GM21390 (cell line): Measurements from ENCODE around the gene PXK.

Experiments
- ATAC-seq: cut with Tn5 transposase; IDR thresholded peaks from one replicate; pipeline ENCODE4 v1.9.1; 2021; ENCODE audit not compliant: unreplicated experiment

The PXK gene

DNA sequence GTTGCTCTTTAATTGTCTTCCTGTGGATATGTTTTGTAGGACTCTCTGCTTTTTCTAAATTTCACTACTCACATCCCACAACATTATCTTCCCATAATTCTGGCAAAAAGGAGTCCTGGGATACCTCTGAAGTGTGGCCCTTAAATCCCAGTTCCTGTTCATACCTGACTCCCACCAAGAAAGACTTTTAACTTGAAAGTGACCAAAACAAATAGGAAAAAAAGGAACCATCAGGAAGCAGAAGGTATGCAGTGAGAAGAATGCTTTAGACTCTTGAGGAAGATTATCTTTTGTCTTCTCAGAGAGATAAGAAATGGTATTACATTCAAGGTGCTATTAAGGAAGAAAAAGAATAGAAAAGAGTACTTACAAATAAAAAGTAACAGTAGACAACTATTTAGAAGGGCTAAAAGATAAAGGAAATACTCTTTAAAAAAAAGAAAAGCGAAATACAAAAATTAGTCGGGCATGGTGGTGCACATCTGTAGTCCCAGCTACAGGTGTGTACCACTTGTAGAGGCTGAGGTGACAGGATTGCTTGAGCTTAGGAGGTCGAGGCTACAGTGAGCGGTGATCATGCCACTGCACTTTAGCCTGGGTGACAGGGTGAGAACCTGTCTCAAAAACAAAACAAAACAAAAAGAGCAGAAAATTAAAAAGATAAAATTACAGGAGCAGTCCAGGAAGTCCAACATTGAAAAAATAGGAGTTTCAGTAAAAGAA is 46.8 kb downstream of the PXK start:
- ATAC-seq = no peak

DNA sequence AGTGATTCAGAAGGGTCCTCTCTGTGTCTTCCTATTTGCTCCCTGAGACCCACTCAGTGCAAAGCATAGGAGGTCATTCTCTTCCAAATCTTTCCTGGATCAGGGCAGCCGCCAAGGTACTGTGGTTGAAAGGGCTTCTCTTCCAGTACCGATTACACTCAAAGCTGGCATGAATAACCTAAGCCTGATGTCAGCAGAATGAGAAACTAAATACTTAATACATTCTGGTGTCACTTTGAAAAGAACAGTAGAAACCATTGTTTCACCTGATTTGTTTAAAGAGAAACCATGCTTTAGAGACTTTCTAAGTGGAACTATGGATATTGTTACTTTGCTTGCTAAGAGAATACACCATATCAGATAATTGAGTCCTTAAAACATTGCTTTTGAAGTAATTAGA is 50.8 kb downstream of the PXK start:
- no peak for ATAC-seq

DNA sequence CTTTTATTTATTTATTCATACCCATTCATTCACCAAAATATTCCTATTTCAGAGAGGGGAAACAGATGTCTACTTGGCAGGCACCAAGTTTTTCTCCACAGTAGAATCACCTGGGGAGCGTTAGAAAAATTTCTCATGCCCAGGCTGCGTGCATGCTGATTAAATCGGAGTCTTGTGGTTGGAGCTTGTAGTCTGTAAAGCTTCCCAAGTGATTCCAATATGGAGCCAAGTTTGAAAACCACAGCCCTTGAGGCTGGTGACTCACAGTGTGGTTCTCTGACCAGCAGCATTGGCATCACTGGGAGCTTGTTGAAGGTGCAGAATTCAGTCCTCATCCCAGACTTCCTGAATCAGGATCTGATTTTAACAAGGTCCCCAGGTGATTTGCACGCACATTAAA is 51.2 kb downstream of the PXK start:
- ATAC-seq = no peak

GRCh38 chr3:58384381-58385090 is 51.8 kb downstream of the PXK start:
- ATAC-seq = no peak

- ATAC-seq = no peak
Observed at GRCh38 chr3:58386626-58387365, 54.1 kb downstream of the PXK start.

DNA sequence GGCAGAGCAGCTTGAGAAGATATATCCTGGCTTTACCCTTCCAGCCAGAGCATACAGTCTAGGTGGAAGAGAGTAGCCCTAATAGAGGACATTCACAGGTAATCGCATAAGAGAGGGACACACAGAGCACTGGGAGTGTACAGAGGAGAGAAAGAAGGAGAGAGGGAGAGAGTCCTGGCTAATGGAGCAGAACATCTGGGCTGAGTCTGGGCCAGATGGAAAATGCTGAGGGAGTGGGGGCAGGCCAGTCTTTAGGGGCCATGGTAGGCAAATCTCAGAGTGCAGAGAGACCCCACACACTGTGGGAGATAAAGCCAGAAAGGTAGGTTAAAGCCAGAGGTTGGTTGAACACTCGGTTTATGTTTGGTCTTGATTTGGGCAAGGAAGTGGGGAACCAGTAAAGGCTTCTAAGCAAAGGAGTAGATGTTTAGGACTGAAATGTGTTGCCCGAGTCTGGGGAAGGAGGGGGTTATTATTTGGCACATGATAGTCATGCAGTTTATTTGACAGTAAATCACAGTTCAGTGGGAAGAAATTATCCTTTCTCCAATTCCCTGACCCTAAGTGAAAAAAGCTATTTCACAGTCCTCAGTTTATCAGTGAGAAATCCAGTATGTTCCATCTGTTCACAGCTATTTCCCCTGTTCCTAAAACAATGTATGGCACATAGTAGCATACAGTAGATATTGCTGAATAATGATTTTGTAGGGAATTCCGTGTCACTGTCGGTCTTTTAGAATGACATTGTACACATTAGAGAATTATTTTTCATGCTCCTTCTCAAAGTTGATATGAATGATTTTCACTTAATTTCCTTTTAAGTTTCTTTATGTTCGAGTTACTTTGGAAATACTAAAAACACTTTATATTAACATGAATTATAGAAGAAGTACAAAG is 55.2 kb downstream of the PXK start:
- ATAC-seq = no peak

DNA sequence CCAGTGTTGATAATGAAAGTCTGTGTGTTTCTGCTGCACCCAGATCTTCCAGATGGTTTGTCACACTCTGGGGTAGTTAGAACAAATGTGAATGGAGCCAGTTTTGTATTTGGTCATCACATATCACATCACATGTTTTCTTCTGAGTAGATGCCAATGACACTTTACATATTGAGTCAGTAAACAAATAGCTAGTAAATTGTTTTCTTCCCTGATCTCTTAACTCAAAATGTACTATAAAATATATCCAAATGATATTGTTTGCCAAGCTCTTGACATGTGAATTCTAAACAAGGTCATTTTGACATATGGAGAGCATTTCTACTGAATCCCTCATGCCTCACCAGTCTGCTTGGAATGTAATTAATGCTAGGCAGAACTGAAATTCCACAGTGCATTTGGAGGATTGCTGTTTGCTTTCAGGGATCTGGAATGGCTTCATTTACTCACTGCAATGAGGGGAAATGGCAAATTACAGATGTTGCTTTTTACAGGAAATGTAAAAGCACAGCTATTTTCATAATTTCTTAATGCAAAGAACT is 55.9 kb downstream of the PXK start:
- ATAC-seq = no peak

GRCh38 chr3:58391156-58391865 is 58.6 kb downstream of the PXK start:
- no peak for ATAC-seq

DNA sequence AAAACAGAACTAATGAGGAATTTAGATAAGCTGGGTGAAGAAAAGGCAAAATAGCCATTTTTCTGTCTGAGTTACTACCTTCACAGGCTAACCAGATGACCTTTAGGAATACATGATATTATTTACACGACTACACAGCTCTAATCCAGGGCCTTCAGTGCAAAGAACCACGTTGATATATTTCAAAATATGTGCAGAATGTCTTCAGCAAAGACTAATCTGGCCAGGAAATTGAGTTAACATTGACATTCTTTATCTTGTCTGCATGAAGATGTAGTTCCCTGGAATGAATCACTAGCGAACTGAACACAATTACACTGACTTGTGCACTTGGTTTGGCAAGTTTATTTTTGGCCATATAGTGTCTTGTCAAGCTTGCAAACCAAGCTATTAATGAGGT is 59.5 kb downstream of the PXK start:
- no peak for ATAC-seq

DNA sequence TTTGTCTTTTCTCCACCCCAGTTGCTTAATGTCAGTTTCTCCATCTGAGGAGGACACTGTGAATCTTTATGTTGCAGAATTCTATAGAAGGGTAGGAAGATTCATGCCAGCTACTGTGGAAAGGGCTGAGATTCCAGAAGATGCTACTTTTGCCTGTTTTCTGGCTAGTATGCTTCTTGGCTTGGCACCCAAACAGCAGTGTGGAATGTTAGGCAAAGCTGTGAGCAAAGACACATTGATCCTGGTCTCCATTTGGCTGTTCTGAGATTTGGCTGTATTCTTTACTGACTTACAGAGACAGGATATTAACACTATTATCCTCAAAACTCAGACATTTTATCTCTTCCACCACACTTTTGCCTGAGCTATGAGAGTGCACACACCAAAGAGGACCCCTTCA is 61.6 kb downstream of the PXK start:
- ATAC-seq = no peak

GRCh38 chr3:58398669-58399333 is 66.1 kb downstream of the PXK start:
- no peak for ATAC-seq

- no peak for ATAC-seq
Observed at GRCh38 chr3:58403513-58404109, 70.9 kb downstream of the PXK start.

DNA sequence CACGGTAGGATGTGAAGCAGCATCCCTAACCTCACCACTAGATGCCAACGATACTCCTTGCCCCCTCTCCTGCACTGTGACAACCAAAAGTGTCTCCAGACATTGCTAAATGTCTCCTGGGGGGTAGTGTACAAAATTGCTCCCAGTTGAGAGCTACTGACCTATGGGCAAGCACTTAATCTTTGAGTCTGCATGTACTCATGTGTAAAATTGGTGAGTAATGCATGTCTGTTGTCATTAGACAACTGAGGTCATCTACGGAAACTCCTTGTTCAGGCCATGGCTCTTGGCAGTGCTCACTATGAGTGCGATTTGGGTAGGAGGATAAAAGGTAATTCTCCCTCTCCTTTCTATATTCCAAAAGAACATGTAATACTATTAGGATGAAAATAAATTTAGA is 71.7 kb downstream of the PXK start:
- no peak for ATAC-seq

DNA sequence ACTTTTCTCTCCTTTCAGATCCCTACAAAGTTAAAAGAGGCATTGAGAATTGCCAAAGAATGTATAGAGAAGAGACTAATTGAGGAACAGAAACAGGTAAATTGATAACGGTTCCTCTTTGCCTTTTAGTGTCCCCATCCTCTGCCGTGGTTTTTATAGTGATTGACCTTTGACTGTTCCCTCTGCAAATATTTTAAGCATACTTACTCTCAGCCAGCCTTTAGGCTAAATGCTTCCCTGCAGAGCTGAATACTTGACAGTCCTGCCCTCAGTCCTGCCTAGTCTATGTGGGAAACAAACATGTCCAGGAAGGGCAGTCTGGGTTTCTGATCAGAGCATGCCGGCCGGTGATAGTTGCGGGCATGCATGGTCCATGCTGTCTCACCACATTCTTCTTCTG is 76.2 kb downstream of the PXK start:
- no peak for ATAC-seq

GRCh38 chr3:58409663-58410062 is 77.0 kb downstream of the PXK start:
- ATAC-seq = no peak

DNA sequence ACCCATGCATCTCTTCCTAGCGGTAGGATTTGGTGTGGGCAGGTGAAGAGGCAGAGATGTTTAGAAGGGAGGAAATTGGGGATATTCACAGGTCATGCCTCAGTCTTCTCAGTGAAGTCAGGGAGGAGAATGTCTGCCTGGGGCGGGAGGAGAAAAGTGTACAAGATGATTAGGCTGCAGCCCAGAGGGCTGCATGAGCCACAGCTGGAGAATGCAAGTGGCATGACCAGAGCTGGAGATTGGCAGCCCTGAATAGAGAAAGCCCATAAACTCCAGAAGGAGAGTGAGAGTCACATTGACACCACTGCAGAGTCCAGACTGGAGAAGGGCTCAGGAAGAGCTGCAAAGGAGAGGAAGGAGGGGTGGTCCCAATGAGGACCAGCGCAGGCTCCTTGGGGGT is 78.3 kb downstream of the PXK start:
- no peak for ATAC-seq

DNA sequence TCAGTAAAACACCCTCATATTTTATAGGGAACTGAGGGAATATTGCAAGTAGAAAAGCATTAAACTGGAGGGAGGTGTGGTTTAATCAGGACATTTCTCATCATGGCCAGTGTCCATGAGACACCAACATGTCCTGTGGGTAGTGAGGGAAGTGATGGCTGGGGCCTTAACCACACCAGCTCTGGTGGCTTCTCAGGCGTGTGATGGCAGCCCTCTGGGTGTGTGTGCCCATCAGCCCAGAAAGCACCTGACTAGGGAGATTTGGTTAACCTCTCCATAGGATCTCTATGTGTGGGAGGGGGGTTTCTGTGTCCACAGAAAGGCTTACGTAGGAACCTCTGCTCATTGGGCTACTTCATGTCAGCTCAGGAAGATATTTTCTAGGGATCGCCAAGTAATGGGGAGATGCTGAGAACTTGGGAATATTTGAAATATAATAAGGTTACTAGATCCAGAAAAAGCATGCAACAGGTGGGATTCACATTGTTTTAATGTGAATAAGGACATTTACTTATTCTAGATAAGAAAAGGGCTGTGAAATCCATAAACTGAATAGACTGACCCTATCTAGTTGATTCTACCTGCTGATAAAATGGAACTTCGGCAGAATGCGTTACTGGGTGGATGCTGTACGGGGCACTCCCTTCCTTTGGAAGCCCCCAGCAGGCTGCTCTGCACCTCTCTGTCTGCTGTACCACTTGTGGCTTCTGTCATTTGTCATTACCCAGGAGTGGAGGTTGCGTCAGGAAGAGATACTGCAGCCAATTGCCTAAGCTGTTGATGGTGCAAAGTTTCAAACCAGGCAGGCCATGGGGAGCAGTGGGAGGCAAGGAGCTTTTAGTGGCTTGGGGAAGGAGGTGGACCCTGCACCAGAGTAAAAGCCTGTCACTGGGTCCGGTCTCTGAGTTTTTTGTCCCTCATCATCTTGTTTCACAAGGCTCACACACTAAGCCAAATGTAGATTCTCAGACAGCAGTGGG is 79.4 kb downstream of the PXK start:
- ATAC-seq = no peak

DNA sequence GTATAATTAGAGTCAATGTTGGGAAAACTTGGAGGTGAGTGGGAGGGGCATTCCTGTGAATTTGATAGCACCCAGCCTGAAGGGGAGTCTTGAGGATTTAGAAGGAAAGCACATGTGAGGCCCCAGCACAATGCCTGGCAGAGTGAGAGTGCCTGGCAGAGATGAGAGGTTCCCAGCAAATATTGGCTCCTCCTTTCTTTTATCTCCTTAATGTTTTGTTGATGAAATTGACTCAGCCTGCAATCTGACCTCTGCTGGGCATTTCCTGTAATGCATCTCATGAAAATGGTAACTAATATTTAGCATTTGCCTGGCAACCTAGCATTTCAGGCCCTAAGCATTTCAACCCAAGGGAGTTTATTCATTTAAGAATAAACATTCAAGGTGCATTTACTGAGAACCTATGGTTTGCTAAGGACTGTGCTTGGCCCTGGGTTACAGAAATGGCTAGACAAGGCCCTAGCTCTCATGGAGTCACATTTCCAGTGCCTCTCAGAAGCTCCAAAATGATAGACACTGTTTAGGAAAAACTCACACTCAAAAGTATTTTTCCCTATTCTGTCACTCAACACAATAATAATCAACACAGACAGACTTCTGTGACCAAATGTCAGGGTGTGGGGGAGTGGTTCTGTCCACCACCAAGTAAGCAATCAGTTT is 82.0 kb downstream of the PXK start:
- no peak for ATAC-seq
